Keratinocyte (primary cell): Measurements from ENCODE around the gene MAGI1.

Experiments used
- CTCF ChIP-seq, 3 experiments: IDR thresholded peaks in 1 of 3; conservative IDR thresholded peaks in 1 of 3; optimal IDR thresholded peaks in 1 of 3; 2 replicates in 2 of 3; 3 replicates in 1 of 3; pipeline versions ENCODE3 to v1.5.1; 2011; ENCODE audit warnings: low read length in 3 of 3, mild to moderate bottlenecking in 3 of 3, moderate library complexity in 2 of 3, control low read depth in 1 of 3, inconsistent platforms in 1 of 3; ENCODE audit not compliant: insufficient read depth in 2 of 3; ENCODE audit errors: extremely low read depth in 1 of 3
- EZH2 ChIP-seq: IDR thresholded peaks from one replicate; pipeline ENCODE4 v1.6.1; 2012; ENCODE audit warnings: inconsistent platforms, mild to moderate bottlenecking, low read length, moderate library complexity

DNA sequence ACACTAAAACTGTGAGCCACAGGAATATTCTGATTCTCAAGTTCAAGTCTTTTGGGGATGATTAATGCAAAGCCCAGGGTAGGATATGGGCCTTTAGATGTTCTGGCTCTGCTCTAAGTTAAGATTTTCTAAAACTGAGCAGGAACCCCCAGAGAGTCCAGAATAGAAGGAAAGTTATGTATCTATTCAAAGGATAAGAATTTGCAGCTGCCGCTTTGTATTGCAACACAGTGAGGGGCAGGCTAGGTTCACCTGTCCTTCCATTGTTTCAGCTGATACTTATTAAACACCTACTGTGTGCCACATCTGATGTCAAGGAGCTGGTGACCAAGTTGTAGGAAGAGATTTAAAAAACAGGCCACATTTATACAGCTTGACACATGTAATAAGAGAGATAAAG lies 290.4 kb downstream of the MAGI1 start:
- TF ChIP-seq CTCF (optimal IDR thresholded peaks at IDR 0.05 in 1 of 3, IDR thresholded peaks at IDR 0.05 in 1 of 3, conservative IDR thresholded peaks at IDR 0.05 in 1 of 3; ENCODE audit: extremely low read depth in 1 of 3, insufficient read depth in 2 of 3, low read length in 3 of 3) (no peak), EZH2 (no peak)
